ENCODE results near the gene MRPL34. TPM values are rescaled to one million over a fixed set of nuclear protein-coding genes. Genes with fewer than 3 reads are reported as not detected.

The MRPL34 gene
- total and polyA plus RNA-seq, 4 donors, result 22.3 to 137 (median 93.4) TPM

GRCh38 chr19:17296273-17296672 lies 9.4 kb upstream of the MRPL34 start:
- DNase-seq, result no peak
- no peak for ATAC-seq (ENCODE audit: insufficient read depth, low FRiP score)
- H3K4me1 ChIP-seq (ENCODE audit: control insufficient read depth in 5 of 5, insufficient read depth in 5 of 5, low read length in 5 of 5), result peaks cover 0 to 6% (median 0%) of the 10 kb centered on the region in 5 donors
- no peak overlapping the region for H3K27ac ChIP-seq (ENCODE audit: low read depth in 1 of 2, low read length in 1 of 2)
- 56 to 70% methylated on average over 4 of the region's 4 CpGs for WGBS, 2 donors
- no peak overlapping the region for H3K9ac ChIP-seq (ENCODE audit: insufficient read depth in 1 of 2, low read length in 2 of 2)
- TF ChIP-seq CTCF (IDR thresholded peaks at IDR 0.05; ENCODE audit: control extremely low read depth, extremely low read depth), result no peak
- H3K4me3 ChIP-seq, result no peak overlapping the region
- peaks cover 0 to 10% (median 6%) of the 10 kb centered on the region in 4 donors for H3K36me3 ChIP-seq (ENCODE audit: control insufficient read depth in 4 of 4, insufficient read depth in 4 of 4, low read length in 4 of 4)
- H3K9me3 ChIP-seq (ENCODE audit: control insufficient read depth in 4 of 4, insufficient read depth in 3 of 4, low read length in 3 of 4), result peaks cover 0 to 3% (median 0%) of the 10 kb centered on the region in 4 donors
- H3K27me3 ChIP-seq (ENCODE audit: control insufficient read depth in 3 of 3, insufficient read depth in 3 of 3, low read length in 2 of 3), result no peaks in the 10 kb centered on the region

- whole genome bisulfite sequencing, 2 donors, result 78 to 90% methylated on average over 6 of the region's 6 CpGs
- Histone ChIP-seq H3K4me3 (no peak overlapping the region), H3K9me3 (ENCODE audit: control insufficient read depth in 4 of 4, insufficient read depth in 3 of 4, low read length in 3 of 4) (peaks cover 0 to 3% (median 0%) of the 10 kb centered on the region in 4 donors), H3K4me1 (ENCODE audit: control insufficient read depth in 5 of 5, insufficient read depth in 5 of 5, low read length in 5 of 5) (peaks cover 0 to 5% (median 0%) of the 10 kb centered on the region in 5 donors), H3K36me3 (ENCODE audit: control insufficient read depth in 4 of 4, insufficient read depth in 4 of 4, low read length in 4 of 4) (peaks cover 0 to 10% (median 6%) of the 10 kb centered on the region in 4 donors), H3K27me3 (ENCODE audit: control insufficient read depth in 3 of 3, insufficient read depth in 3 of 3, low read length in 2 of 3) (no peaks in the 10 kb centered on the region), H3K27ac (ENCODE audit: low read depth in 1 of 2, low read length in 1 of 2) (no peak overlapping the region), H3K9ac (ENCODE audit: insufficient read depth in 1 of 2, low read length in 2 of 2) (no peak overlapping the region)
- no peak for TF ChIP-seq CTCF (IDR thresholded peaks at IDR 0.05; ENCODE audit: control extremely low read depth, extremely low read depth)
- DNase-seq (no peak), ATAC-seq (ENCODE audit: insufficient read depth, low FRiP score) (no peak)
These were observed 8.7 kb upstream of the MRPL34 start for GRCh38 chr19:17296976-17297375.

GRCh38 chr19:17300992-17301619 lies 4.6 kb upstream of the MRPL34 start:
- no peak overlapping the region for H3K27ac ChIP-seq (ENCODE audit: low read depth in 1 of 2, low read length in 1 of 2)
- H3K36me3 ChIP-seq (ENCODE audit: control insufficient read depth in 4 of 4, insufficient read depth in 4 of 4, low read length in 4 of 4), result peaks cover 0 to 7% (median 5%) of the 10 kb centered on the region in 4 donors
- WGBS, 2 donors, result 95 to 96% methylated on average over 51 of the region's 51 CpGs
- no peak for ATAC-seq (ENCODE audit: insufficient read depth, low FRiP score)
- DNase-seq, result no peak
- no peak overlapping the region for H3K4me3 ChIP-seq
- H3K4me1 ChIP-seq (ENCODE audit: control insufficient read depth in 5 of 5, insufficient read depth in 5 of 5, low read length in 5 of 5), result peaks cover 2 to 24% (median 5%) of the 10 kb centered on the region in 5 donors
- no peak for TF ChIP-seq CTCF (IDR thresholded peaks at IDR 0.05; ENCODE audit: control extremely low read depth, extremely low read depth)
- no peak overlapping the region for H3K9ac ChIP-seq (ENCODE audit: insufficient read depth in 1 of 2, low read length in 2 of 2)
- H3K9me3 ChIP-seq (ENCODE audit: control insufficient read depth in 4 of 4, insufficient read depth in 3 of 4, low read length in 3 of 4), result peaks cover 0 to 3% (median 0%) of the 10 kb centered on the region in 4 donors
- no peaks in the 10 kb centered on the region for H3K27me3 ChIP-seq (ENCODE audit: control insufficient read depth in 3 of 3, insufficient read depth in 3 of 3, low read length in 2 of 3)
